ENCODE measurements around the gene AMHR2.

Gene AMHR2

GRCh38 chr12:53459097-53459496 lies 35.4 kb downstream of the AMHR2 start:
- no peak for DNase-seq (ENCODE audit: low read depth)
- no peak for TF ChIP-seq CTCF (conservative IDR thresholded peaks at IDR 0.05; ENCODE audit: control insufficient read depth, insufficient read depth, low read depth, low read length)
- H3K4me3 ChIP-seq (ENCODE audit: control insufficient read depth, low read depth, low read length), result no peak overlapping the region

DNA sequence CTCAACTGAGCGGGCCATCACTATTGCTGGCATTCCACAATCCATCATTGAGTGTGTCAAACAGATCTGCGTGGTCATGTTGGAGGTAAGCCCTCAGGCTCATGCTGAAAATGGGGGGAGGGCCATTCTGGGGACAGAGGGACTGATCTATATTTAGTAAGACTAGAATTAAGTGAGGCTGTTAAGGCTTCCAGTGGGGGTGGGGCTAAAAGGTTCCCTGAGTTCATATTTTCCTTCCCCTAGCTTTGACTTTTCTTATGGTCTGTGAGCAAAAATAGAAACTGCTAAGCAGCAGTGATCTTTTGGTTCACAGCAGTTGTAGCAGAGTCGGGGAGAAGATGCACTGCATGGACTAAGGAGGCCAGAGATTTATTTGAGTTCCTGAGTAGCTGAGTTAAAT lies 37.4 kb downstream of the AMHR2 start:
- no peak for TF ChIP-seq CTCF (conservative IDR thresholded peaks at IDR 0.05; ENCODE audit: control insufficient read depth, insufficient read depth, low read depth, low read length)
- H3K4me3 ChIP-seq (ENCODE audit: control insufficient read depth, low read depth, low read length), result no peak overlapping the region
- no peak for DNase-seq (ENCODE audit: low read depth)

- DNase-seq (ENCODE audit: low read depth), result no peak
- no peak for TF ChIP-seq CTCF (conservative IDR thresholded peaks at IDR 0.05; ENCODE audit: control insufficient read depth, insufficient read depth, low read depth, low read length)
- H3K4me3 ChIP-seq (ENCODE audit: control insufficient read depth, low read depth, low read length), result no peak overlapping the region
Observed at GRCh38 chr12:53461591-53461990, 37.9 kb downstream of the AMHR2 start.

- no peak for TF ChIP-seq CTCF (conservative IDR thresholded peaks at IDR 0.05; ENCODE audit: control insufficient read depth, insufficient read depth, low read depth, low read length)
- H3K4me3 ChIP-seq (ENCODE audit: control insufficient read depth, low read depth, low read length), result no peak overlapping the region
- no peak for DNase-seq (ENCODE audit: low read depth)
Observed at GRCh38 chr12:53462935-53463334, 39.3 kb downstream of the AMHR2 start.

GRCh38 chr12:53463802-53464560 lies 40.3 kb downstream of the AMHR2 start:
- DNase-seq (ENCODE audit: low read depth), result no peak
- H3K4me3 ChIP-seq (ENCODE audit: control insufficient read depth, low read depth, low read length), result no peak overlapping the region
- TF ChIP-seq CTCF (conservative IDR thresholded peaks at IDR 0.05; ENCODE audit: control insufficient read depth, insufficient read depth, low read depth, low read length), result no peak

DNA sequence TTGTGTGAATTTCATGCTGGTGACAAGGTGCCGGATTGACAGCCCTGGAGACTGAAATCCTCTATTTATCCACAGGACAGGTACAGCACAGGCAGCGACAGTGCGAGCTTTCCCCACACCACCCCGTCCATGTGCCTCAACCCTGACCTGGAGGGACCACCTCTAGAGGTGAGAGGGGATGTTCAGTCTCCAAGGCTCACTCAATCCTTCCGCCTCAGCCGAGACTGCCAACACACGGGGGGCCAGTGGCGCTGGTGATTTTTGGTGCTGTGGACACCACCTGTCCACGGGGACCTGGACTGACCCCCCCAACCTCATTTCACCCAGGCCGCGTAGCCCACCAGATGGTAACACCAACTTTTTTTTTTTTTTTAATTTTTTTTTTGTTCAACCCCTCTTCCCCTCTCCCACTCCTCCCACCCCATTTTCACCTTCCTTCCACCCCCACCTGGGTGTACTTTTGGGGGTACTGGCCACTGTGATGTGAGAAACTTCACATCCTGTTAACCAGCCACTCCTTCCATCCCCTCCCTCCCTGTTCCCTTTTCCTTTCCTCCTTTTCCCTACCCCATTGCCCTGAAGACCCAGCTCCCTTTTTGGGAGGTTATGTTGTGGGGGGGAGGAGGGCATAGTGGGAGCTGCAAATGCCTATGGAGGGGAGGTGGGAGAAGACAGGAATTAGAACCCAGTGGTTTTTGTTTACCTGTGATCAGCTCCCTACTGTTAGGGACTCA lies 41.2 kb downstream of the AMHR2 start:
- no peak for DNase-seq (ENCODE audit: low read depth)
- H3K4me3 ChIP-seq (ENCODE audit: control insufficient read depth, low read depth, low read length), result no peak overlapping the region
- no peak for TF ChIP-seq CTCF (conservative IDR thresholded peaks at IDR 0.05; ENCODE audit: control insufficient read depth, insufficient read depth, low read depth, low read length)

Data from fibroblast of mammary gland (primary cell).